Large intestine (tissue), 3 donors: ENCODE measurements around the gene DUOX2. TPM values are rescaled to one million over a fixed set of nuclear protein-coding genes. Genes with fewer than 3 reads are reported as not detected.
"Not testable (repeated sequence)": the region's sequence is repeated elsewhere in the genome, so short reads cannot be mapped to it uniquely, and the experiment has no call there.

Experiments used
- DNase-seq, 2 donors: peaks; one replicate each; pipeline versions ENCODE4 v3.0.0 to v3.0.0-alpha.2; 2013
- H3K27ac ChIP-seq: one replicate; pipeline ENCODE4 v1.5.1; 2013; ENCODE audit warnings: low read length
- H3K27me3 ChIP-seq: 2 replicates; pipeline ENCODE4 v1.6.1; 2013; ENCODE audit warnings: low read length; ENCODE audit not compliant: control insufficient read depth, insufficient read depth
- H3K36me3 ChIP-seq: 2 replicates; pipeline ENCODE4 v1.6.1; 2013; ENCODE audit warnings: low read length; ENCODE audit not compliant: control insufficient read depth, insufficient read depth
- H3K4me1 ChIP-seq: one replicate; pipeline ENCODE4 v1.6.1; 2013; ENCODE audit warnings: low read length; ENCODE audit not compliant: control insufficient read depth, insufficient read depth
- H3K4me3 ChIP-seq: one replicate; pipeline ENCODE4 v1.5.1; 2013; ENCODE audit warnings: low read length
- H3K9me3 ChIP-seq: one replicate; pipeline ENCODE4 v1.6.1; 2013; ENCODE audit warnings: mild to moderate bottlenecking, low read depth, low read length, moderate library complexity; ENCODE audit not compliant: control insufficient read depth
- WGBS: methylation state at CpG from one replicate; pipeline ENCODE4 v1.1.5; 2013; ENCODE audit warnings: low lambda C conversion rate; ENCODE audit not compliant: insufficient coverage; 5-methylcytosine and 5-hydroxymethylcytosine counted together
- polyA plus RNA-seq: library from polyadenylated mRNA; unstranded; fragments of 120-200 nt; gene quantifications from one replicate; pipeline ENCODE4 v1.2.1, GENCODE V29; 2013

Gene DUOX2
- polyA plus RNA-seq, 1 donor, result 0.04 TPM

DNA sequence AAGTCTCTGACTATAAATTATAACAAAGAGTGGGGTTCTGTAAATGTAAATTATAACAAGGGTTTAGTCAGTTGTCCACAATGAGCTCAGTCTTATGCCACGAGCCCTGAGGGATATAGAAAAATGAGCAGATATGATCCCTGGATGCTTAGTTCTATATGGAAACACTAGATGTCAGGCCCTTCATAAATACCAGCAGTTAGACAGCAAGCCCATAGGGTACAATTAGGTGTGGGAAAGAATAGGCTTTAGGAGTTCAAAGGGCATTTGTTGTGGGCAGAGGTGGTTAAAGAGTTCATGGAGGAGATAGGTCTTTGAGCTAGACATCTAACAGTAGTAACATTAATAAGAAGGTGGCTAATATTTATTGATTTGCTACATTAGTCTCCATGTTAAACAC, 69.7 kb downstream of the DUOX2 start:
- not testable (repeated sequence) for H3K36me3 ChIP-seq, H3K27ac ChIP-seq, H3K4me3 ChIP-seq, H3K27me3 ChIP-seq, H3K4me1 ChIP-seq, DNase-seq, H3K9me3 ChIP-seq
- WGBS, result no CpG with 5 or more reads among the region's 1 CpG

GRCh38 chr15:45042859-45043258, 71.1 kb downstream of the DUOX2 start:
- H3K36me3 ChIP-seq, H3K27ac ChIP-seq, H3K9me3 ChIP-seq, H3K4me1 ChIP-seq, H3K4me3 ChIP-seq, H3K27me3 ChIP-seq, DNase-seq: not testable (repeated sequence)
- WGBS, result no CpG with 5 or more reads among the region's 2 CpGs

Other genes with a start within 250 kb of the DUOX2 start
- not detected for gene TERB2, start 157.5 kb downstream of the DUOX2 start, polyA plus RNA-seq
- gene SORD, start 91.0 kb downstream of the DUOX2 start, polyA plus RNA-seq, result 61.1 TPM
- not detected for gene DUOXA2, start 154 bp upstream of the DUOX2 start, polyA plus RNA-seq
- gene DUOXA1, start 15.7 kb upstream of the DUOX2 start, polyA plus RNA-seq, result 0.15 TPM
- gene DUOX1, start 15.8 kb upstream of the DUOX2 start, polyA plus RNA-seq, result 2.6 TPM
- gene SHF, start 73.8 kb upstream of the DUOX2 start, polyA plus RNA-seq, result 13.4 TPM
- gene SLC28A2, start 138.1 kb upstream of the DUOX2 start, polyA plus RNA-seq, result 16.8 TPM